Neural cell (in vitro differentiated cells): ENCODE data around the gene CUX1.

ENCODE experiments used
- POLR2AphosphoS5 ChIP-seq: IDR thresholded peaks from 2 replicates; pipeline ENCODE4 v1.6.1; 2012
- TAF1 ChIP-seq: IDR thresholded peaks from 2 replicates; pipeline ENCODE4 v1.6.1; 2012; ENCODE audit warnings: low read depth
- TF ChIP-seq, protein P1 (sequence below): fragments of 450-650 bp; IDR thresholded peaks from 2 replicates; pipeline ENCODE4 v1.5.1; 2014; ENCODE audit warnings: antibody characterized with exemption, mild to moderate bottlenecking, moderate library complexity; ENCODE audit not compliant: poor library complexity, severe bottlenecking

GRCh38 chr7:102225025-102225424 lies 407.6 kb downstream of the CUX1 start:
- TF ChIP-seq, protein P1, sequence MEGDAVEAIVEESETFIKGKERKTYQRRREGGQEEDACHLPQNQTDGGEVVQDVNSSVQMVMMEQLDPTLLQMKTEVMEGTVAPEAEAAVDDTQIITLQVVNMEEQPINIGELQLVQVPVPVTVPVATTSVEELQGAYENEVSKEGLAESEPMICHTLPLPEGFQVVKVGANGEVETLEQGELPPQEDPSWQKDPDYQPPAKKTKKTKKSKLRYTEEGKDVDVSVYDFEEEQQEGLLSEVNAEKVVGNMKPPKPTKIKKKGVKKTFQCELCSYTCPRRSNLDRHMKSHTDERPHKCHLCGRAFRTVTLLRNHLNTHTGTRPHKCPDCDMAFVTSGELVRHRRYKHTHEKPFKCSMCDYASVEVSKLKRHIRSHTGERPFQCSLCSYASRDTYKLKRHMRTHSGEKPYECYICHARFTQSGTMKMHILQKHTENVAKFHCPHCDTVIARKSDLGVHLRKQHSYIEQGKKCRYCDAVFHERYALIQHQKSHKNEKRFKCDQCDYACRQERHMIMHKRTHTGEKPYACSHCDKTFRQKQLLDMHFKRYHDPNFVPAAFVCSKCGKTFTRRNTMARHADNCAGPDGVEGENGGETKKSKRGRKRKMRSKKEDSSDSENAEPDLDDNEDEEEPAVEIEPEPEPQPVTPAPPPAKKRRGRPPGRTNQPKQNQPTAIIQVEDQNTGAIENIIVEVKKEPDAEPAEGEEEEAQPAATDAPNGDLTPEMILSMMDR = no peak
- TF ChIP-seq POLR2AphosphoS5 = no peak
- no peak for TF ChIP-seq TAF1
